ENCODE measurements around the gene CEMIP.

The CEMIP gene

DNA sequence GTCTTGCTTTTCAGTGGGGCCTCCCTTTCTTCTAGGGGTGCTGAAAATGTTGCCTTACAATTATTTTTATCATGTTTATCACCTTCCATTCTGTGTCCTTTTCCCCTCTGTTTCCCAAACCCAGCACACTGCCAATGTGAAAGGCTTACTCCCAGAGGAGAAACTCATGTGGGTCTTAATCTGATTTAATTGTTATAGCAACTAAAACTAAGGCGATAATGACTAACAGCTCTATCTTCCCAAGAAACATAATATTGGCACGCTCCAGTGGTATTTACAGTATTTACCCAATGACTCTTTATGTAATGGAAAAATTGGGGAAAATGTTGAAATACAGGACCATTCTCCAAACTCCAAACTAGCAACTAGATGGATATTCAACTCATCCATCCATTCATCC lies 152.0 kb downstream of the CEMIP start:
- no peak for DNase-seq (ENCODE audit: low read depth)

DNA sequence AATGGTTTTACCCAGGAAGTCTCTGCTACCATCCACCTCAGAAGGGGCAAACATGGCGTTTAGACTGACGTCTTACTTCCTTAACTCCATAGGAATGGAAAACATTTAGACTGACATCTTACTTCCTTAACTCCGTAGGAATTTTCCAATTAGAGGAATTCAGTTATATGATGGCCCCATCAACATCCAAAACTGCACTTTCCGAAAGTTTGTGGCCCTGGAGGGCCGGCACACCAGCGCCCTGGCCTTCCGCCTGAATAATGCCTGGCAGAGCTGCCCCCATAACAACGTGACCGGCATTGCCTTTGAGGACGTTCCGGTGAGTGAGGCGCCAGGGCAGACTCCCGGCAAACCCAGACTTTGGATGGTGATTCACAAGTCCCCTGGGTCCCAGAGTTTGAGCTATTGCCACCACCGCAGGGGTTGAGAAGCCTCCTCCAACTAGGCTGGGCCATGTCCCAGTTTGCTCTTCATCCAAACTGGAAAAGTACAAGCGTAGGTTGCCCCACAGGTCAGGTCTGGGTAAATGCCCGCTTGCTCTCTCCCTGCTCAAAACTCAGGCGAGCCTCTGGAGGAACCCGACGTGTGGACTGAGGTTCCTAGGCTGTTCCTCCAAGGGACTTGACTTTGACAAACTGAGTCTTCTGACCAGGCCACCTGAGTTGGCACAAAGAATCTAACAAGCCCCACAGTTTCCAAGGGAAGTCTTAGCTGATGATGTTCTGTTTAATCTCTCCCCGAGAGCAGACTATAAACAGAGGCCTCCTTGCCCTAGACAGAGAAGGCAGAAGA lies 152.7 kb downstream of the CEMIP start:
- DNase-seq (ENCODE audit: low read depth) = no peak

DNA sequence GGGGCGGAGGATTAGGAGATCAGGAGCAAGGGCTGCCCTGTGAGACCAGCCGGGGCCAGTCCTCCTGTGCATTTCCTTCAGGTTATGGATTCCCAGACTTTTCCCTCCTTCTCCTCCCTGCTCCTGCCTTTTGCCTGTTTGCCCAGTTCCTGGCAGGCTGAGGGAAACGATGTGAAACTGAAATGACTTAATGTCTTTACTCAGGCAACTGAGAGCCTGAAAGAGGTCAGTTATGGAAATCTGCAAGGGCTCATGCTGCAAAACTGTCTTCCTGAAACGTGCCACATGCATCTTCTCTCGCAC lies 153.3 kb downstream of the CEMIP start:
- no peak for DNase-seq (ENCODE audit: low read depth)

DNA sequence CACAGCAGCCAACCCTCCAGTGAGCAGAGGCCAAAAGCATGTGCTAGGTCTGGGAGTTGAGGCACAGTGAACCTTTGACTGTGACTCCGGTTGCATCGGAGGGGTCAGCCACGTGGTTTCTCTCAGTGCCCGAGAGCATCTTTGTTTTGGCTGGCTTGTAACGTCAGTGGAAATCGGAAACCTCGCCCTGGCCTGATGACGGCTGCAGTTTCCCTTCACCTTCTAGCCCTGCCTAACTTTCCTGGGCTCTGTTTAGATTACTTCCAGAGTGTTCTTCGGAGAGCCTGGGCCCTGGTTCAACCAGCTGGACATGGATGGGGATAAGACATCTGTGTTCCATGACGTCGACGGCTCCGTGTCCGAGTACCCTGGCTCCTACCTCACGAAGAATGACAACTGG lies 153.8 kb downstream of the CEMIP start:
- DNase-seq (ENCODE audit: low read depth) = no peak

DNA sequence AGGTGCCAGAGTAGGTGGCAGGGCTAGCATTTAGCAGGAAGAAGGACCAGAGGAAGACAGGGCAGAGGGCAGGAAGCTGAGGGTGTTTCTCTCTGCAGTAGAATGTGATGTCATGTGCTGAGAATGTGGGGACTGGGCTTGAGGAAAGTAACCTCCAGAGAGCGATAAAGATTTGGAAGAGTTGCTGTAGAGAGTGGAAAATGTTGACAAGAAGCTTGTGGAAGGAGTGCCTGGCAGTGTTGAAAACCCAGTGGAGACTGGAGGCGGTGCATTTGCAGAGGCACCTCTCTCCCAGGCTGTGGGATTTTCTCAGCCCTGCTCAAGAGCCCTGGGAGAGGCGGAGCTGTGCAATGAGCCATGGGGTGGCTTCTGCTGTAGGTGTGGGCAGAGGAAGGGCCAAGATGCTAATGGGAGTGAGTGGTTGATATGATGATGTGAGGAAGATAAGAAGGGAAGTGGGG lies 155.6 kb downstream of the CEMIP start:
- peak; percentile 73 for DNase-seq (ENCODE audit: low read depth)

DNA sequence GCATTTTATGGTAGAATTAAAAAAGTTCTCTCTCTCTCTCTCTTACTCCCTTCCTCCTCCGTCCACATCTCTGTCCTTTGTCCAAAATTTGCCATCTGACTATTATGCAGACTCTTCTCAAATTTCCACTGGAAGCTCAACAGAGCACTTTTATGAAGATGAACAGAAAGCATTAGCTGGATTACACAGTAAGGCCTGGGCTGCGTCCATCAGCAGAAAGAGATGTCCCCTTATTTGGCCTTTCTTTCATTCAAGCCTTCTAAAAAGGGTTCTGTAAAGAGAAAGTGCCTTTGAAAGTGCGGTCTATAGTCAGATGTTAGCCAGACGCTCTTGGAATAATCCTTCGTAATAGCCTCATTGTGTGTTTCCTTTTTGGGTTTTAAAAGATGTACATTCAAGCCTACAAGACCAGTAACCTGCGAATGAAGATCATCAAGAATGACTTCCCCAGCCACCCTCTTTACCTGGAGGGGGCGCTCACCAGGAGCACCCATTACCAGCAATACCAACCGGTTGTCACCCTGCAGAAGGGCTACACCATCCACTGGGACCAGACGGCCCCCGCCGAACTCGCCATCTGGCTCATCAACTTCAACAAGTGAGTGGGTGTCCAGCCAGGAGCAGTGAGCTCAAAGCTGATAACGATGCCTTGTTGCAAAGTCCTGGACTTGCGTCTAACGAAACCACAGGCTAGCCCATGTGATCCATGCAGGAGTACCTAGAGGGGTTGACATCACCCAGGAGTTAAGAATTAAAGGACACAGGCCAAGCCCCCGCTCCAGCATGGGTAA lies 157.3 kb downstream of the CEMIP start:
- DNase-seq (ENCODE audit: low read depth) = no peak

DNA sequence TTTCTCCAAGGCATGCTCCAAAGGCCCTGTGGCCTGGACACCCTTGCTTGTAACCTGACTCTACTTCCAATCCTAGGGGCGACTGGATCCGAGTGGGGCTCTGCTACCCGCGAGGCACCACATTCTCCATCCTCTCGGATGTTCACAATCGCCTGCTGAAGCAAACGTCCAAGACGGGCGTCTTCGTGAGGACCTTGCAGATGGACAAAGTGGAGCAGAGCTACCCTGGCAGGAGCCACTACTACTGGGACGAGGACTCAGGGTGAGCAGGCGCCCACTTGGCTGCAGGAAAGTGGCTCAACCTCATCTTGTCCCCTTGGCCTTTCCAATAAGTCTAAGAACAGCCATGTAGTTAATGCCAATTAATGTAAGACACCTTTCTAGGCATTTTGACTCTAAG lies 158.5 kb downstream of the CEMIP start:
- no peak for DNase-seq (ENCODE audit: low read depth)

DNA sequence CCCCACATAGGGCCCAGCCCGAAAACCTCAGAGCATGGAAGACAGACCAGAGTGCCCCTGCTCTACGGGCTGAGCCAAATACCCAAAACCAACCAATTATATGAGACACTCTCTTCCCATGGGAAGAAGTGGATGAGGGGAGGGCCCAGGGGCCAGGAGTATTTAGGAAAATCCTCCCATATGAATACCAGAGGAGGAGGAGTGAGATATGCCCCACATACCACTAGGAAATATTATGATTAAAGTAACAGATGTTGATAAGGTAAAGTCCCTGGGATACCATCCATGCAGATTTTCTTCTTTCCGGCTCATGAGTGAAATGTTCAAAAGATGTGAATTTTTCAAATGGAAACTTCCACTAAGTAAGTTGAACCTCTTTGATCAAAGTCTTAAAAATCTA lies 160.0 kb downstream of the CEMIP start:
- DNase-seq (ENCODE audit: low read depth) = no peak

DNA sequence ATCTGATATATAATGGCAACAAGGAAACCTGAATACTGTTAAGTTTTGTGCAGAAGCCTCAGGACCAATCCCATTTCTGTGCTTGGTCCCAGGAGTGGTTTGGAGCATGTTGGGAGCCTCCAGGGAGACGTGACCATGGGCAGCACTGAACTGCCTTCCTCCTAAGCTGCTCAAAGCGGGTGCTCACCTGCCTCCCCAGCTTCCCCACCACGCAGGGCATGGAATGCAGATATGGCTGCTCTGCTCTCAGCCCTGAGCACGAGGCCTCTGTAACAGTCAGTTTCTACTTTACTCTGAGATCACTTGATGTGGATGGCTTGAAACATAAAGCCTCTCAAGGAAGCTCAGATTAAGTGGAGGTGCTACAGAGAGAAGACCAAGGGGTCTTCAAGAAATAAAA lies 161.2 kb downstream of the CEMIP start:
- DNase-seq (ENCODE audit: low read depth) = no peak

DNA sequence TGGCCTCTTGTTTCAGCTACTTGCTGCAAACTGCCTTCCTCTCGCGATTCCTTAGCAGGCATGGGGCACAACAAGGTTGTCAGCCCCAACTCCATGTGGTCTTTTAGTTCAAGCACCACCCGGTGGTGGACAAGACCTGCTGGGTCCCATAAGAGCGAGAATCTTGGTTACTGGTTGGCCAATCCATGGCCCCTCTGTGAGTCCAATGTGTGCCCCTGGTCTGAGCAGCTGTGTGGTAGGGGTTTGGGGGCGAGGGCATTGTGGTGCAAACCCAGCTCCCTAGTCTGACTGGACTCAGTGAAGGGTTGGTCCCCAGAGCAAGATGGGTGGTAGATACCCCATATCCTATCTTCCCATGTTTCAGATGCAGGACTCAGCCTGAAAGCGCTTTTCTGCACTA lies 161.7 kb downstream of the CEMIP start:
- no peak for DNase-seq (ENCODE audit: low read depth)

DNA sequence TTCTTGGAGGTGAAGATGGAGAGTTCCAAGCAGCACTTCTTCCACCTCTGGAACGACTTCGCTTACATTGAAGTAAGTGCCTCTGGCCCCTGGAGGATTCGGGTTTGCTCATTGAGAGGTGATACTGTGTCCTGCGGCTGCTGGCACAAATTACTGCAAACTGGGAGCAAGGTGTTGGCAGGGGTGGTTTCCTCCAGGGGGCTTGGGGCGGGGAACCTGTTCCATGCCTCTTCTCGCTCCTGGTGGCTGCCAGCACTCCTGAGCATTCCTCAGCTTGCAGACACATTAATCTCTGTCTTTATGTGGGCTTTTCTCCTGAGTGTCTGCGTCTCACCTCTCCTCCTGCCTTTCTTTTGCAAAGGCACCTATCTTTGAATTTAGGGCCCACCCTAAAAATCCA lies 163.1 kb downstream of the CEMIP start:
- no peak for DNase-seq (ENCODE audit: low read depth)

DNA sequence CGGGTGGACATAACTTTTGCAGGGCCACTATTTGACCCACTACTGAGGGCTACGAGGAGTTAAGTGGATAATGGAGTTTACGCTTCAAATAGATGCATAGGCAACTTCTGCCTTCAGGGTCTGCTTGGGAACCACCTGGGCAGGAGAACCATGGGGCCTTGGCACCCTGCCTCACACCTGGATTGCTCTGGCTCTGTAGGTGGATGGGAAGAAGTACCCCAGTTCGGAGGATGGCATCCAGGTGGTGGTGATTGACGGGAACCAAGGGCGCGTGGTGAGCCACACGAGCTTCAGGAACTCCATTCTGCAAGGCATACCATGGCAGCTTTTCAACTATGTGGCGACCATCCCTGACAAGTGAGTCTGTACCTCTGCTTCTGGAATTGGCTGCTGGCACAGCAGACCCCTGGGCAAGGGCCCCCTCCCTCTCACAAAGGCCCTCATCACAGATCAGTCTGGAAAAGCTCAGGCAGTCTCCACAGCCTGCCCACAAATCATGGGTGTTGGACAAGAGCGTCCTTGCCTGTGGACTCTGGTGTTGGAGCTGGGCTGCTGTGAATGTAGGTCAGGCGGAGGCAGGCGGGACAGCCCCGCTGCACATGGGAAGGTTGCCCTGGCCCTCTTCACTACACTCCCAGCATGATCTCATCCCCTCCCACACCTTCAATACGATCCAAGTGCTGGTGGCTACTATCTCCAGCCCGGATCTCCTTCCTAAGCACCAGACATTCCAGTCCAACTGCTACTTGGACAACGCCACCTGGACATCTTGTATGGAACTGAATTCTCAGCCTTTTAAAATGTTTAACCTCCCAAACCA lies 163.8 kb downstream of the CEMIP start:
- peak; percentile 77 for DNase-seq (ENCODE audit: low read depth)

DNA sequence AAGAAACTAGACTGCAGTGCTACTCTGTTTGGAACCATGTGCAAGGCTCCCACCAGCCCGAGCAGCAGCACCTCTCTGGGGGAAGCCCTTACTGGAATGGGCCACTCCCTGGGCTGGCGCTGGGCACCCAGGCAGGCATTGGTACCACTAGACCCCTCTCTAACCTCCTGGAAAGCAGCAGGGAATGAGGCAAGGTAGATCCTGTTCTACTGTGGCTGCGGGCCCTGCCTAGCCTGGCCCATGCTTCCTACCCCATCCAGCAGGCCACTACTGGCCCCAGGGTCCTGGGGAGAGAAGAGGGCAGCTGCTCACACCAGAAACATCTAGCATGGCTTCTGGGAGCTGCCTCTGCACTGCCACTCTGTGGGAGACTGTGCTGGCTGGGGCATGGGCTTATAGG lies 165.6 kb downstream of the CEMIP start:
- DNase-seq (ENCODE audit: low read depth) = no peak

DNA sequence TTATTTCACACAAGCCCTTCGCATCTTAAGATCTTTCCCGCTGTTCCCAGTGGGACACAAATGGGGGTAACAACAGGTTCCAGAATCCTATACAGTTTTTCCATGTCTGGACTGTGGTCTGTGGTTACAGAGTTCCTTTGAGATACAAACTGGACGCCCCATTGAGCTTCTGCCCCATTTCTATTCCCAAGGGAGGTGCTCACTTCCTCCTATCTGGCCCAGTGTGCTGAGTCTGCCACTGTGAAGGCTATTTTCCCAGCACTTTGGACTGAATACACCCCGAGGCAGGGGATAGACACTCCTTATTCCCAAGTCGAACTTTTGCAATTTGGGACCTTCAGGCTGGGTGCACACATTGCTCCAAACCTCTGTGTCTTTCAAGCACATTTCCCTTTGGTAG lies 166.4 kb downstream of the CEMIP start:
- DNase-seq (ENCODE audit: low read depth) = no peak

DNA sequence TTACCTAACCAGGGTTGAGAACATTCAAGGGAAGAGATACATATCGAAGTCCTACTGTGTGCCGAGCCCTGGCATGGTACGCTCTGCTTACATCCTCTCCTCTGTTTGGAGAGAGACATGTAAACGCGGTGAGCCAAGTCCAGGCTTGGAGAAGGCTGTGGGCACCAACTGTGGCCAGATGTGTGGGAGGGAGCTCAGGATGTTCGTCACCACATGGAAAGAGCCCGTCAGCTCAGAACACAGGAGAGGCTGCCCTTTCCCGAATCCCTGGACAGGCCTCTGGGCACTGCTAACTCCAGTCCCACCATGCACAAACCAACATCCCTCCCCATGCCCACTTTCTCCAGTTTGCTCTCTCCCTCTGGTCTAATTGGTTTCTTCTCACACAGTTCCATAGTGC lies 167.4 kb downstream of the CEMIP start:
- DNase-seq (ENCODE audit: low read depth) = no peak

DNA sequence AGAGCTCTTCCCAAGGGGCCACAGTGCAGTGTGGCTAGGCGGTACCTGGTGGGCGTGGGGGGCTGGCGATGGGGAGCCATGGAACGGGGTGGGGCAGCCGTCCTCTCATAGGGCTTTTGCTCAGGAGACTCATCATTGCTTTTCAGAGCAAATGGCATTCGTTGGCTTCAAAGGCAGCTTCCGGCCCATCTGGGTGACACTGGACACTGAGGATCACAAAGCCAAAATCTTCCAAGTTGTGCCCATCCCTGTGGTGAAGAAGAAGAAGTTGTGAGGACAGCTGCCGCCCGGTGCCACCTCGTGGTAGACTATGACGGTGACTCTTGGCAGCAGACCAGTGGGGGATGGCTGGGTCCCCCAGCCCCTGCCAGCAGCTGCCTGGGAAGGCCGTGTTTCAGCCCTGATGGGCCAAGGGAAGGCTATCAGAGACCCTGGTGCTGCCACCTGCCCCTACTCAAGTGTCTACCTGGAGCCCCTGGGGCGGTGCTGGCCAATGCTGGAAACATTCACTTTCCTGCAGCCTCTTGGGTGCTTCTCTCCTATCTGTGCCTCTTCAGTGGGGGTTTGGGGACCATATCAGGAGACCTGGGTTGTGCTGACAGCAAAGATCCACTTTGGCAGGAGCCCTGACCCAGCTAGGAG lies 169.6 kb downstream of the CEMIP start:
- DNase-seq (ENCODE audit: low read depth) = no peak

DNA sequence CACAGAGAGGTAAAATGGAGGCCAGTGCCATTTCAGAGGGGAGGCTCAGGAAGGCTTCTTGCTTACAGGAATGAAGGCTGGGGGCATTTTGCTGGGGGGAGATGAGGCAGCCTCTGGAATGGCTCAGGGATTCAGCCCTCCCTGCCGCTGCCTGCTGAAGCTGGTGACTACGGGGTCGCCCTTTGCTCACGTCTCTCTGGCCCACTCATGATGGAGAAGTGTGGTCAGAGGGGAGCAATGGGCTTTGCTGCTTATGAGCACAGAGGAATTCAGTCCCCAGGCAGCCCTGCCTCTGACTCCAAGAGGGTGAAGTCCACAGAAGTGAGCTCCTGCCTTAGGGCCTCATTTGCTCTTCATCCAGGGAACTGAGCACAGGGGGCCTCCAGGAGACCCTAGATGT lies 170.6 kb downstream of the CEMIP start:
- DNase-seq (ENCODE audit: low read depth) = no peak

DNA sequence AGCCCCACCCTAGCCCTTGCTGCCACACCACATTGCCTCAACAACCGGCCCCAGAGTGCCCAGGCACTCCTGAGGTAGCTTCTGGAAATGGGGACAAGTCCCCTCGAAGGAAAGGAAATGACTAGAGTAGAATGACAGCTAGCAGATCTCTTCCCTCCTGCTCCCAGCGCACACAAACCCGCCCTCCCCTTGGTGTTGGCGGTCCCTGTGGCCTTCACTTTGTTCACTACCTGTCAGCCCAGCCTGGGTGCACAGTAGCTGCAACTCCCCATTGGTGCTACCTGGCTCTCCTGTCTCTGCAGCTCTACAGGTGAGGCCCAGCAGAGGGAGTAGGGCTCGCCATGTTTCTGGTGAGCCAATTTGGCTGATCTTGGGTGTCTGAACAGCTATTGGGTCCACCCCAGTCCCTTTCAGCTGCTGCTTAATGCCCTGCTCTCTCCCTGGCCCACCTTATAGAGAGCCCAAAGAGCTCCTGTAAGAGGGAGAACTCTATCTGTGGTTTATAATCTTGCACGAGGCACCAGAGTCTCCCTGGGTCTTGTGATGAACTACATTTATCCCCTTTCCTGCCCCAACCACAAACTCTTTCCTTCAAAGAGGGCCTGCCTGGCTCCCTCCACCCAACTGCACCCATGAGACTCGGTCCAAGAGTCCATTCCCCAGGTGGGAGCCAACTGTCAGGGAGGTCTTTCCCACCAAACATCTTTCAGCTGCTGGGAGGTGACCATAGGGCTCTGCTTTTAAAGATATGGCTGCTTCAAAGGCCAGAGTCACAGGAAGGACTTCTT lies 171.3 kb downstream of the CEMIP start:
- no peak for DNase-seq (ENCODE audit: low read depth)

DNA sequence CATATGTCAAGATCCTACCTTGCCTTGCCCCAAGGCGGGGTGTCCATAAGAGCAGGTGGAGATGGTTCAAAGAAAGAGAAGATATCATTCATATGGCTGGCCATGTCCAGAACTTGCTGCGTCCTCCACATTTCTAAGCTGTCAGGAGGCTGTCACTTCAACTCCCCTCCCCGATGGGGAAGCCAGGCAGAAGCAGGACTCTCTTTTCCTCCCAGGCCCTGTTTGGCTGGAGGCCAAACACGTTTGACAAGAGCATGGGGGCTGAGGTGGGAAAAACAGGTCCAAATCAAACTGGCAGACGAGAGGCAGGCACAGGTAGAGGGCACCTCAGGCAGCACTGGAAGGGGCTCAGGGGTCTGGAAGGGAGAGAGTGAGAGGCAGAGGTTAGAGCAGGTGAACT lies 172.8 kb downstream of the CEMIP start:
- DNase-seq (ENCODE audit: low read depth) = no peak

DNA sequence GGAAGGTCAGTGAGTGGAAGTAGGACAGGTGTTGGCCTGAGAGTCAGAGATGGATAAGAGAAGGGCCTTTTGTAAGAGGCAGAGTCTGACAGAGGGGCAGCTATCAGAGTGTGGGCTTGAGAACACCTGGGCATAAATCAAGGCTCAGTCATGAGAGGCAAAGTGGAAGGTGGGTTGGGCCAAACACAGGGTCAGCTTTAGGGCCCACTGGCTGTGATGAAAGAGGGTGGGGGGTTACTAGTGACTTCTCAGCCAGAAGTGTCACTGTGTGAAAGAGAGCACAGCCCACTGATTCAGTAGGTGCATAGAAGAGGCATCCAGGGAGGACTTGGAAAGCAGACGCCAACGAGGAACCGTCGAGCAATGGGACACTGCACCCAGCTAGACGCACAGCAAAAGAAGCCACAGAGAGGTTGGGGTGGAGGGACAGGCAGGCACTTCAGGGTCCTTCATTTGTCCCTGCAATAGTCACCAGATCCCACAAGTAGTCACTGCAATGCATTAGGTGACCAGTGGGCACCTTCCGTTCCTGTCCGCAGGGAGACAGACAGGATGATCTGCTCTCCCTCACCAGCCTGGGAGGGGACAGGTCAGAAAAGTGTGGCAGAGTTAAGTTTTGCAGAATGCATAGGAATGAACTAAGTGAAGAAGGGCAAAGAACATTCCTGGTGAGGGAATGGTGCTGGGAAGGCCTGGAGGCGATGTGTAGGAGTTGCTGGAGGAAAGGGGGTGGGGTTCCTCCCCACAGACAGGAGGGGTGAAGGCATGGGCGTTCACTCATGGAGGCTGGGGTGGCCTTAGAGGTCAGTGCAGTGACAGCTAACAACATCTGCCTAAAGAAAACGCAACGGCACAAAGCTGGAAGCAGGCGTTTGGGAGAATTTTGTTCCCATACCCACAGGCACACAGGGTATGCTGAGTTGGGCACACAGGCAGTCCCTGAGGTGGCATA lies 174.1 kb downstream of the CEMIP start:
- DNase-seq (ENCODE audit: low read depth) = no peak
